ENCODE measurements around the gene ZNF106.

- TF ChIP-seq CTCF (IDR thresholded peaks at IDR 0.05) (no peak), POLR2A (IDR thresholded peaks at IDR 0.05) (no peak), POLR2AphosphoS5 (IDR thresholded peaks at IDR 0.05) (no peak), EP300 (IDR thresholded peaks at IDR 0.05) (no peak)
Measured at GRCh38 chr15:42461261-42461660, 29.7 kb downstream of the ZNF106 start.

All from upper lobe of left lung (tissue), 4 donors.